DOHH2 (cell line): ENCODE results near the gene ZBTB7C.

Source experiments
- H3F3A ChIP-seq: fragments of 200-600 bp; sonication (generic), shearing (Covaris generic); 2 replicates; pipeline ENCODE4 v1.6.0; 2016; ENCODE audit warnings: antibody characterized with exemption, mild to moderate bottlenecking; ENCODE audit not compliant: control insufficient read depth, insufficient read depth
- H3K27ac ChIP-seq: fragments of 200-600 bp; sonication (generic); 2 replicates; pipeline ENCODE4 v1.5.1; 2014; ENCODE audit warnings: low read depth, mild to moderate bottlenecking, low read length, moderate library complexity
- H3K27me3 ChIP-seq: fragments of 200-600 bp; sonication (generic); 2 replicates; pipeline ENCODE4 v1.6.1; 2014; ENCODE audit warnings: mild to moderate bottlenecking, low read length, mixed read lengths; ENCODE audit not compliant: control insufficient read depth
- H3K36me3 ChIP-seq: fragments of 200-600 bp; sonication (generic); 2 replicates; pipeline ENCODE4 v1.6.1; 2014; ENCODE audit warnings: mild to moderate bottlenecking, low read length, moderate library complexity, mixed read lengths; ENCODE audit not compliant: control insufficient read depth
- H3K4me1 ChIP-seq: fragments of 200-600 bp; sonication (generic); 2 replicates; pipeline ENCODE4 v1.6.1; 2014; ENCODE audit warnings: mild to moderate bottlenecking, low read length, mixed read lengths; ENCODE audit not compliant: control insufficient read depth
- H3K4me2 ChIP-seq: fragments of 200-600 bp; sonication (generic); 2 replicates; pipeline ENCODE4 v1.6.0; 2014; ENCODE audit warnings: mild to moderate bottlenecking, low read length, moderate library complexity
- H3K4me3 ChIP-seq: fragments of 200-600 bp; sonication (generic); 2 replicates; pipeline ENCODE4 v1.5.1; 2014; ENCODE audit warnings: mild to moderate bottlenecking, low read length, mixed read lengths
- H3K79me2 ChIP-seq: fragments of 200-600 bp; sonication (generic); 2 replicates; pipeline ENCODE4 v1.6.1; 2014; ENCODE audit warnings: mild to moderate bottlenecking, low read length, mixed read lengths; ENCODE audit not compliant: control insufficient read depth
- H3K9me2 ChIP-seq: fragments of 200-600 bp; sonication (generic); replicated peaks from 2 replicates; pipeline ENCODE4 v1.6.1; 2014; ENCODE audit warnings: mild to moderate bottlenecking, low read length, mixed read lengths; ENCODE audit not compliant: control insufficient read depth
- H3K9me3 ChIP-seq: fragments of 200-600 bp; sonication (generic); 2 replicates; pipeline ENCODE4 v1.6.1; 2014; ENCODE audit warnings: antibody characterized with exemption, low read length, mixed read lengths; ENCODE audit not compliant: control insufficient read depth, insufficient read depth
- H4K20me1 ChIP-seq: fragments of 200-600 bp; sonication (generic); 2 replicates; pipeline ENCODE4 v1.6.0; 2014; ENCODE audit warnings: low read depth, mild to moderate bottlenecking, antibody characterized with exemption, low read length, moderate library complexity; ENCODE audit not compliant: control insufficient read depth, insufficient read depth
- CTCF ChIP-seq: fragments of 200-600 bp; sonication (generic); IDR thresholded peaks from one replicate; pipeline ENCODE4 v1.5.1; 2014; ENCODE audit warnings: antibody characterized with exemption, mild to moderate bottlenecking, low read depth, low read length; ENCODE audit not compliant: poor library complexity, severe bottlenecking
- EZH2phosphoT487 ChIP-seq: fragments of 200-600 bp; sonication (generic); IDR thresholded peaks from 2 replicates; pipeline ENCODE4 v1.6.1; 2017; ENCODE audit warnings: borderline replicate concordance, mild to moderate bottlenecking, antibody characterized with exemption, low read length, moderate library complexity, mixed read lengths

Gene ZBTB7C

GRCh38 chr18:48410095-48410920 lies 1.1 kb upstream of the ZBTB7C start:
- Histone ChIP-seq H3K9me3 (no peaks in the 10 kb centered on the region), H3K4me2 (peak overlapping the region; percentile 75), H3K27me3 (peaks cover 55% of the 10 kb centered on the region)

GRCh38 chr18:48409591-48410094 lies 460 bp upstream of the ZBTB7C start:
- Histone ChIP-seq H3K4me2 (peak overlapping the region; percentile 75), H3K27ac (no peak overlapping the region)

More at GRCh38 chr18:48410095-48410920, 1.1 kb upstream of the ZBTB7C start:
- peaks cover 5% of the 10 kb centered on the region; the same call in 1 of the 2 replicates for H3K4me1 ChIP-seq
- no peaks in the 10 kb centered on the region for H4K20me1 ChIP-seq
- no peaks in the 10 kb centered on the region for H3K9me2 ChIP-seq
- TF ChIP-seq EZH2phosphoT487 (no peak; the same call in 1 of the 2 replicates), CTCF (no peak)
- H3K4me3 ChIP-seq: peak overlapping the region; percentile 66
- no peaks in the 10 kb centered on the region for H3F3A ChIP-seq
- H3K27ac ChIP-seq: no peak overlapping the region
- no peaks in the 10 kb centered on the region for H3K36me3 ChIP-seq
- no peaks in the 10 kb centered on the region for H3K79me2 ChIP-seq

GRCh38 chr18:48408111-48408726 lies 964 bp downstream of the ZBTB7C start:
- Histone ChIP-seq H3F3A (no peaks in the 10 kb centered on the region), H3K27me3 (peaks cover 59% of the 10 kb centered on the region), H3K79me2 (no peaks in the 10 kb centered on the region), H3K4me2 (no peak overlapping the region), H3K9me3 (no peaks in the 10 kb centered on the region), H3K4me3 (no peak overlapping the region), H3K4me1 (peaks cover 5% of the 10 kb centered on the region; the same call in 1 of the 2 replicates), H4K20me1 (no peaks in the 10 kb centered on the region), H3K27ac (no peak overlapping the region), H3K9me2 (no peaks in the 10 kb centered on the region), H3K36me3 (no peaks in the 10 kb centered on the region)
- TF ChIP-seq CTCF: no peak
- TF ChIP-seq EZH2phosphoT487: no peak

More at GRCh38 chr18:48409591-48410094, 460 bp upstream of the ZBTB7C start:
- H3K27me3 ChIP-seq: peaks cover 55% of the 10 kb centered on the region
- H3K9me3 ChIP-seq: no peaks in the 10 kb centered on the region
- H3F3A ChIP-seq: no peaks in the 10 kb centered on the region
- no peaks in the 10 kb centered on the region for H3K79me2 ChIP-seq
- peak overlapping the region; percentile 66 for H3K4me3 ChIP-seq
- H3K36me3 ChIP-seq: no peaks in the 10 kb centered on the region
- TF ChIP-seq EZH2phosphoT487 (peak; percentile 96; the same call in 1 of the 2 replicates), CTCF (no peak)
- peaks cover 5% of the 10 kb centered on the region; the same call in 1 of the 2 replicates for H3K4me1 ChIP-seq
- H4K20me1 ChIP-seq: no peaks in the 10 kb centered on the region
- no peaks in the 10 kb centered on the region for H3K9me2 ChIP-seq
